GM21423 (cell line): ENCODE results near the gene ECI2.
"Not testable (repeated sequence)": the region's sequence is repeated elsewhere in the genome, so short reads cannot be mapped to it uniquely, and the experiment has no call there.

ENCODE experiments used
- ATAC-seq: cut with Tn5 transposase; IDR thresholded peaks from one replicate; pipeline ENCODE4 v1.9.1; 2021; ENCODE audit warnings: mild to moderate bottlenecking, moderate library complexity; ENCODE audit not compliant: unreplicated experiment

Gene ECI2

GRCh38 chr6:4105980-4106536, 29.3 kb downstream of the ECI2 start:
- no peak for ATAC-seq

DNA sequence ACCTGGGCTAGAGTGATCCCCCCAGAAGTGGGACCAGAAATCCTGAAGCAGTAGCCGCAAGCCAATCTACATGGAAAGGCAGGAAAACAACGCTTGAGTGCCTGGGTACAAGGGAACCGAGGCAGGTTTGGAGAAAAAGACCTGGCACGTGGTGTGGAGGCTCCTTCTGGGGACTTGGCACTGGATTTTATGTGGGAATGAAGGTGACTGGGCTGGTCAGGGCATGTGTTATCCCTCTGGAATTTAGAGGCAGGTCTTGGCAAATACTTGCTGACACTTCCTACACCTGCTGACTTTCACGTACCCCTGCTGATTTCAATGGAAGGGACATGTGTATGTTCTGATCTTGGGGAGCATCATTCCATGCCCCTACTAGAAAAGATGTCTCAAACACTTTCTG, 31.4 kb downstream of the ECI2 start:
- no peak for ATAC-seq

- ATAC-seq: no peak
These were observed 32.6 kb downstream of the ECI2 start for GRCh38 chr6:4102687-4103244.

DNA sequence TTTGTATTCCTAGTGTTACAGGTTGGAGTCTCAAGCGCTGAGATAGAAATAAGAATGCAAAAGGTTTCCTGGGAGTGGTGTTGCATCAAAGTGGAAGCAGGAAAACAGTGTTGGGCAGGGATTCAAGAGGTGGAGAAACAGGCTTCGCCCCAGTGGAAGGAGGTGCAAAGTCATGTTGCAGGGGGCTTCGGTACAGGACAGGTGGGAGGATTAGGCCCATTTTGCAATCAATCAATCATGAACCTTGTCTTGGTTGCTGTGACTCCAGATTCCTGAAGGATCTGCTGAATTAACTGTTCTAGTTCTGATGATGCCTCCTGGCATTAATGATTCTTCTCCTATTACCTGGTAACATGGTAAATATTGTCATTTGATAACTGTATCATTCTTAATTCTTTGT, 34.1 kb downstream of the ECI2 start:
- ATAC-seq: no peak

GRCh38 chr6:4100655-4101054, 34.7 kb downstream of the ECI2 start:
- no peak for ATAC-seq

DNA sequence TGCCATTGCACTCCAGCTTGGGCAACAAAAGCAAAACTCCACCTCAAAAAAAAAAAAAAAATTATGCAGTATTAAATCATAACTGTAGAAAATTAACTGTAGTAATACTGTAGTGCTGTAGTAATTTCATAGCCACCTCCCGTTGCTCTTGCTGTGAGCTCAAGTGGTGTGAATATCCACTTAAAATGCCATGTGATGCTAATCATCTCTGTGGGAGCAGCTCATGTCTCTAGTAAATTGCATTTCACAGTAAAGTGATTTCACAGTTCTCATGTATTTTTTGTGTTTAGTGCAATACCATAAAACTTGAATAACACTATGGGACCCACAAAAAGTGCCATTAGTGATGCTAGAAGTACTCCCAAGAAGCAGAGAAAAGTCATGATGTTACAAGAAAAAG, 42.1 kb downstream of the ECI2 start:
- ATAC-seq: no peak

DNA sequence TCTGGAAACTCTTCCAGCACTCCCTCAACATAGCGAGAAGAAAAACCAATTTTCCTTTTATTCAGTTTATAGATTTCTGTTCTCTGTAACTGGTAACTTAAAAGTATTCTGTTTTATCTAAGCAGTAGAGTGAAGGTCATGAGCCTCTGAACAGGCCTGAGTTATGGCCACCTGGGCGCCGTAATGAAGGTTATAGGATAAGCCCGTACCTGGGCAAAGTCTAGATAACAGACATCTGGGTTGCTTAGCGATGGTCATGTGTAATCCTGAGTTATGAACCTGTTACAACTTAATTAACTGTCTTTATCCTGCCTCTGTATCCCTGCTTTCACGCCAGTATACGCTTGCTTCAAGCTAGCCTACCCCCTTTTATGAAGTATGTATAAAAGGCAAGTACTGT, 43.4 kb downstream of the ECI2 start:
- no peak for ATAC-seq

DNA sequence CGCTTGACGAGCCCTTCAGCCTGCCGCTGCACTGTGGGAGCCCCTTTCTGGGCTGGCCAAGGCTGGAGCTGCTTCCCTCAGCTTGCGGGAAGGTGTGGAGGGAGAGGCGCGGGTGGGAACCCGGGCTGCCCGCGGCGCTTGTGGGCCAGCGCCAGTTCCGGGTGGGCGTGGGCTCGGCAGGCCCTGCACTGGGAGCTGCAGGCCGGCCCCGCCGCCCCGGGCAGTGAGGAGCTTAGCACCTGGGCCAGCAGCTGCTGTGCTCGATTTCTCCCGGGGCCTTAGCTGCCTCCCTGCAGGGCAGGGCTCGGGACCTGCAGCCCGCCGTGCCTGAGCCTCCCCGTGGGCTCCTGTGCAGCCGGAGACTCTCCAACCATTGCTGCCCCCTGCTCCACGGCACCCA, 45.3 kb downstream of the ECI2 start:
- not testable (repeated sequence) for ATAC-seq

- no peak for ATAC-seq
These were observed 46.7 kb downstream of the ECI2 start for GRCh38 chr6:4088704-4089103.

DNA sequence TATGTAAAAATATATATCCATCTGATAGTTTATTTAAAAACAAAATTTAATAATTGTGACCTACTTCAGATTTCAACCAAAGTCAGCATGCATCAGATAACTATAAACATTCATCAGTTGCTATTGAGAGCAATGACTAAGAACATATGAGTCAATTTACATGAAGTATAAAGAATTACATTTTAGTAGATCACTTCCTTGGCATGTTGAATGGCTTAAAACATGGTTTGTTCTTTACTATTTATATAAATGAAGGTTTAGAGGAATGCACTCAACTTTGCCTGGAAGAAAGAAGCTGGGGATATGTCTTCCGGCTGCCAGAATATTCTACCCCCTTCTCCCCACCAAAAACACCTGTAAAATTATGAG, 50.1 kb downstream of the ECI2 start:
- ATAC-seq: no peak

- no peak for ATAC-seq
These were observed 50.7 kb downstream of the ECI2 start for GRCh38 chr6:4084444-4085331.

DNA sequence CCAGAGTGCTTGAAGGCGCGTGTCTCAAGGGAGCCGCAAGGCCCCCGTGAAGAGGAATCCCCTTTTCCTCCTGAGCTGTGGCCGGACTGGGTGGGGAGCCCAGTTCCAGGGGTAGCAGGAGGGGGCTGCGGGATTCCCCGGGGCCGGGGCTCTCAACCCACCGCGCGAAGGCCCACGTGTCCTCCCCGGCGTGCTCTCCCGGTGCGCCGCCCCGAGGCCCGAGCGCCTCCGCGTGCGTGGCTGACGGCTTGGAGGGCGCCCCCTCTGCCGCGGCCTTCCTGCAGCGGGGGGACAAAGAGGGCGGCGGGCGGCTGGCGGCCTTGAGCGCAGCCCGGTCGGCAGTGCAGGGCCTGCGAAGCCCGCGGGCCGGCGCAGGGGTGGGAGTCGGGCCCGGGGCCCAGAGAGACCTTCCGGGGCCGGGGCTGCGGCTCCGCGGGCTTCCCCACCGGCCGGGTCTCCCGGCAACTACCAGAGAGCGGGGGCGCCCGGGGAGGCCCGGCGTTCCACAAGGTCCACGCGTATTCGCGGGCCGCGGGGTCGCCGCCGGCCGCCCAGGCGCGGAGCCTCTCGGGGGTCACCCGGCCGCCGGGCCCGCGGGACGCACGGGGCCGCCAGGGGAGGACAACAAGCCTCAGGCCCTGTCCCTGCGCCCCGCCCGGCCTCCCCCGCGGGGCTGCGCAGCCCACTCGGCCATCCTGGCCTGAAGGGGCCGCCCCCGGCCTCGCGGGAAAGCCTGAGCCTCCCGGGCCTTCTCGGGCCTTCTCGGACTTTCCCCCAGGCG, 56.5 kb downstream of the ECI2 start, which contains the start of gene FAM217A:
TSS of gene FAM217A (minus strand) at position 447 of the 781 bp plus-strand sequence. CDS start 1,723 bp downstream, outside the sequence.
- no peak for ATAC-seq

- ATAC-seq: no peak
These were observed 60.7 kb downstream of the ECI2 start for GRCh38 chr6:4074478-4075235.

DNA sequence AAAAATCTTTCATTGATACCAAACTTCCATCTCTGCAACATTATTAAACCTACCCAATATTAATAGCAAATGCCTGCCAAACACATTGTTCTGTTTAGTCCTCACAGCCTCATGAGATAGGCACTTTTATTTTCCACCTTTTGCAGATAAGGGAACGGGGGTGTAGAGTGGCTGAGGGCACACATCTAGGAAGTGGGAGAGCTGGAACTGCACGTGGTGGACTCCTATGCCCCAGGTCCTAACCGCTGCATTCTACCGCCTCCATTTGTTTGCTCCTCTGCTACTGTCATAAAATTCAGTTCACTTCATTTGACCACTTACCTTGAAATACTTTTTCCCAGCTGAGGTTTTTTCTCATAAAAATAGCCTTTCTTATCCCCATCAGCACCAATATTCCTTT, 64.0 kb downstream of the ECI2 start:
- ATAC-seq: no peak

- no peak for ATAC-seq
These were observed 66.2 kb downstream of the ECI2 start for GRCh38 chr6:4069199-4069598.

- ATAC-seq: no peak
These were observed 67.7 kb downstream of the ECI2 start for GRCh38 chr6:4067673-4068072.

DNA sequence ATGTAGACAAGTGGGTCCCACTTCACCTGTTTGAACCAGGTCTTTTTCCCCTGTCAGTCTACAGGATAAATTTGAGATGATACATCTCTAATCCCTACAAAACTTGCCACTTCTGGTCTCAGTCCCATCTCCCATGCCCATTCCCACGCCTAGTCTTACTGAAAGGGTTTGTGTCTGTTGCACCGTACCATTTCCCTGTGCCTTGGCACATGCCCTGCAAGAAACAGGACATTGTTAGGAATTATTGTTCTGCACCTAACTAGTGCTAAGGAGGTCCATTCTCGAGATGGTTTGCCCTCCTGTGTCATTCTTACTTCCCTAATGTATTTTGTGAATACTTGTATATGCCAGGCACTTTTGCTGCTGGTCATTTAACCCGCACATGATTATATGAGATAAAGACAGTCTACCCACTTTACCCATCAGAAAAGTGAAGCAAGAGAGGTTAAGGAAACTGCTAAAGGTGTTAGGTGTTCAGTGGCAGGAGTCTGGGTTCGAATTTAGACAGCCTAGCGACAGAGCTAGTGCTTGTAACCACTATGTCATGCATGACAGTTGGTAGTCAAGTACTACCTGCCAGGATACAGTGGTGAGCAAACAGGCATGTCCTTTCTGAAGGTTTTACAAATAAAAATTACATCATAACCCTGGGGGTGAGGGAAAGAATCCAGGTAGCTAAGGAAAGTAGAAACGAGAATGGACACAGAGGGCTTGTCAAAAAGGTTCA, 69.2 kb downstream of the ECI2 start:
- no peak for ATAC-seq
